OCI-LY3 (cell line): ENCODE results near the gene COPS3.

ENCODE experiments used
- EZH2phosphoT487 ChIP-seq: fragments of 200-600 bp; shearing (Covaris generic); IDR thresholded peaks from 2 replicates; pipeline ENCODE4 v1.6.1; 2018; ENCODE audit warnings: antibody characterized with exemption, mixed run types, low read depth
- TF ChIP-seq, protein P1 (sequence below): fragments of 200-600, 300-600 bp; sonication (generic); IDR thresholded peaks from 2 replicates; pipeline ENCODE4 v1.5.1; 2014; ENCODE audit warnings: antibody characterized with exemption, low read length, low read depth

DNA sequence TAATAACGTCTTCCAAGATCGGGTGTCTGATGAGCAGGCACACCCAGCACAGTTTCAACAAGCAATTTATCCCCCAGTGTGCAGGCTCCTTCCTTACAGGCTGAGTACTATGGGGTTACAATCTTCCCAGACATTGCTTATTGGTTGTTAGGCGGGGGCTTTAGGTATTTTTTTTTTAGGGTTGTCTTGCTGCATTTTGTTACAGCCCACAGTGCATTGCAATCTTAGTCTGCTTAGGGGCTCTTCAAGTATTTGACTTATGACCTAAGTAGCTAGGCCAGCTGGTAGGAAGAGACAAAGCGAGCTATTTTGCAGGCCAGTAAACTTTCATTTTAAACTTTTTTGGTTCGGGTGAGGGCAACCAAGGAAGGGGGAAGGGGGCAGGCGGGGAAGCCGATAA, 80.7 kb downstream of the COPS3 start:
- no peak for TF ChIP-seq EZH2phosphoT487
- TF ChIP-seq, protein P1, sequence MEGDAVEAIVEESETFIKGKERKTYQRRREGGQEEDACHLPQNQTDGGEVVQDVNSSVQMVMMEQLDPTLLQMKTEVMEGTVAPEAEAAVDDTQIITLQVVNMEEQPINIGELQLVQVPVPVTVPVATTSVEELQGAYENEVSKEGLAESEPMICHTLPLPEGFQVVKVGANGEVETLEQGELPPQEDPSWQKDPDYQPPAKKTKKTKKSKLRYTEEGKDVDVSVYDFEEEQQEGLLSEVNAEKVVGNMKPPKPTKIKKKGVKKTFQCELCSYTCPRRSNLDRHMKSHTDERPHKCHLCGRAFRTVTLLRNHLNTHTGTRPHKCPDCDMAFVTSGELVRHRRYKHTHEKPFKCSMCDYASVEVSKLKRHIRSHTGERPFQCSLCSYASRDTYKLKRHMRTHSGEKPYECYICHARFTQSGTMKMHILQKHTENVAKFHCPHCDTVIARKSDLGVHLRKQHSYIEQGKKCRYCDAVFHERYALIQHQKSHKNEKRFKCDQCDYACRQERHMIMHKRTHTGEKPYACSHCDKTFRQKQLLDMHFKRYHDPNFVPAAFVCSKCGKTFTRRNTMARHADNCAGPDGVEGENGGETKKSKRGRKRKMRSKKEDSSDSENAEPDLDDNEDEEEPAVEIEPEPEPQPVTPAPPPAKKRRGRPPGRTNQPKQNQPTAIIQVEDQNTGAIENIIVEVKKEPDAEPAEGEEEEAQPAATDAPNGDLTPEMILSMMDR = no peak
